Neural cell (in vitro differentiated cells): ENCODE measurements around the gene EYA2.

Source experiments
- EZH2 ChIP-seq: fragments of 200-600, 300-800 bp; shearing (Covaris generic), sonication (generic); IDR thresholded peaks from 2 replicates; pipeline ENCODE4 v1.6.1; 2014; ENCODE audit warnings: antibody characterized with exemption, low read length, borderline replicate concordance, mild to moderate bottlenecking; ENCODE audit not compliant: insufficient read depth, poor library complexity, severe bottlenecking
- TF ChIP-seq, protein P1 (sequence below): fragments of 450-650 bp; IDR thresholded peaks from 2 replicates; pipeline ENCODE4 v1.5.1; 2014; ENCODE audit warnings: antibody characterized with exemption, mild to moderate bottlenecking, moderate library complexity; ENCODE audit not compliant: poor library complexity, severe bottlenecking

GRCh38 chr20:47033665-47034064 lies 139.0 kb downstream of the EYA2 start:
- TF ChIP-seq, protein P1, sequence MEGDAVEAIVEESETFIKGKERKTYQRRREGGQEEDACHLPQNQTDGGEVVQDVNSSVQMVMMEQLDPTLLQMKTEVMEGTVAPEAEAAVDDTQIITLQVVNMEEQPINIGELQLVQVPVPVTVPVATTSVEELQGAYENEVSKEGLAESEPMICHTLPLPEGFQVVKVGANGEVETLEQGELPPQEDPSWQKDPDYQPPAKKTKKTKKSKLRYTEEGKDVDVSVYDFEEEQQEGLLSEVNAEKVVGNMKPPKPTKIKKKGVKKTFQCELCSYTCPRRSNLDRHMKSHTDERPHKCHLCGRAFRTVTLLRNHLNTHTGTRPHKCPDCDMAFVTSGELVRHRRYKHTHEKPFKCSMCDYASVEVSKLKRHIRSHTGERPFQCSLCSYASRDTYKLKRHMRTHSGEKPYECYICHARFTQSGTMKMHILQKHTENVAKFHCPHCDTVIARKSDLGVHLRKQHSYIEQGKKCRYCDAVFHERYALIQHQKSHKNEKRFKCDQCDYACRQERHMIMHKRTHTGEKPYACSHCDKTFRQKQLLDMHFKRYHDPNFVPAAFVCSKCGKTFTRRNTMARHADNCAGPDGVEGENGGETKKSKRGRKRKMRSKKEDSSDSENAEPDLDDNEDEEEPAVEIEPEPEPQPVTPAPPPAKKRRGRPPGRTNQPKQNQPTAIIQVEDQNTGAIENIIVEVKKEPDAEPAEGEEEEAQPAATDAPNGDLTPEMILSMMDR: no peak
- TF ChIP-seq EZH2: no peak
